Ectodermal cell (in vitro differentiated cells): ENCODE measurements around the gene KDM4B.

Source experiments
- H3K27ac ChIP-seq: 2 replicates; pipeline ENCODE4 v1.7.0; 2013; ENCODE audit warnings: mild to moderate bottlenecking, low read depth, low read length; ENCODE audit not compliant: insufficient read depth, poor library complexity, severe bottlenecking
- H3K27me3 ChIP-seq: 2 replicates; pipeline ENCODE4 v1.7.0; 2013; ENCODE audit warnings: mild to moderate bottlenecking, low read length; ENCODE audit not compliant: insufficient read depth, control insufficient read depth, poor library complexity, severe bottlenecking
- H3K36me3 ChIP-seq: one replicate; pipeline ENCODE4 v1.7.0; 2013; ENCODE audit warnings: low read length; ENCODE audit not compliant: control insufficient read depth, insufficient read depth
- H3K4me1 ChIP-seq: one replicate; pipeline ENCODE4 v1.7.0; 2013; ENCODE audit warnings: low read length; ENCODE audit not compliant: control insufficient read depth, insufficient read depth
- H3K4me3 ChIP-seq: 2 replicates; pipeline ENCODE4 v1.7.0; 2013; ENCODE audit warnings: low read depth, low read length, control low read depth; ENCODE audit not compliant: insufficient read depth
- H3K9me3 ChIP-seq: 2 replicates; pipeline ENCODE4 v1.7.0; 2013; ENCODE audit warnings: mild to moderate bottlenecking, low read length, moderate library complexity; ENCODE audit not compliant: control insufficient read depth
- whole genome bisulfite sequencing, 2 experiments: methylation state at CpG; one replicate each; pipeline ENCODE4 v1.1.7; 2013; ENCODE audit warnings: missing lambda C conversion rate in 2 of 2; 5-methylcytosine and 5-hydroxymethylcytosine counted together

The KDM4B gene

GRCh38 chr19:5200844-5201243 lies 231.9 kb downstream of the KDM4B start:
- Histone ChIP-seq H3K36me3 (peaks cover 15% of the 10 kb centered on the region), H3K27ac (no peak overlapping the region), H3K27me3 (no peaks in the 10 kb centered on the region), H3K4me1 (no peaks in the 10 kb centered on the region), H3K4me3 (no peak overlapping the region), H3K9me3 (peaks cover 2% of the 10 kb centered on the region)
- 93 to 97% methylated on average over 4 of the region's 4 CpGs for WGBS, 2 experiments

GRCh38 chr19:5202553-5202952 lies 233.6 kb downstream of the KDM4B start:
- Histone ChIP-seq H3K4me1 (no peaks in the 10 kb centered on the region), H3K36me3 (peaks cover 25% of the 10 kb centered on the region), H3K27me3 (no peaks in the 10 kb centered on the region), H3K9me3 (peaks cover 2% of the 10 kb centered on the region), H3K4me3 (no peak overlapping the region), H3K27ac (no peak overlapping the region)
- 91 to 95% methylated on average over 4 of the region's 4 CpGs for WGBS, 2 experiments
